Left kidney (tissue), 2 donors: ENCODE measurements around the gene FKBP1A. TPM values are rescaled to one million over a fixed set of nuclear protein-coding genes. Genes with fewer than 3 reads are reported as not detected.
"Not testable (repeated sequence)": the region's sequence is repeated elsewhere in the genome, so short reads cannot be mapped to it uniquely, and the experiment has no call there.

ENCODE experiments used
- DNase-seq: peaks from one replicate; pipeline ENCODE4 v3.0.0-alpha.2; 2013
- polyA plus RNA-seq: library from polyadenylated mRNA; unstranded; fragments of 120-200 nt; gene quantifications from one replicate; pipeline ENCODE4 v1.2.1, GENCODE V29; 2013; ENCODE audit not compliant: insufficient read length

FKBP1A gene
- polyA plus RNA-seq, 1 donor, result 362 TPM

- no peak for DNase-seq
Observed at GRCh38 chr20:1368448-1369199, 24.2 kb downstream of the FKBP1A start.

GRCh38 chr20:1367479-1367878 is 25.4 kb downstream of the FKBP1A start:
- DNase-seq, result no peak

GRCh38 chr20:1364106-1364505 is 28.7 kb downstream of the FKBP1A start:
- no peak for DNase-seq

- DNase-seq, result no peak
Observed at GRCh38 chr20:1363522-1363921, 29.3 kb downstream of the FKBP1A start.

GRCh38 chr20:1362484-1362883 is 30.4 kb downstream of the FKBP1A start:
- no peak for DNase-seq

- no peak for DNase-seq
Observed at GRCh38 chr20:1360094-1360846, 32.6 kb downstream of the FKBP1A start.

GRCh38 chr20:1357921-1358671 is 34.8 kb downstream of the FKBP1A start:
- no peak for DNase-seq

GRCh38 chr20:1353956-1354355 is 38.9 kb downstream of the FKBP1A start:
- no peak for DNase-seq

- no peak for DNase-seq
Observed at GRCh38 chr20:1346315-1346969, 46.4 kb downstream of the FKBP1A start.

GRCh38 chr20:1345756-1346093 is 47.1 kb downstream of the FKBP1A start:
- DNase-seq, result no peak

- no peak for DNase-seq
Observed at GRCh38 chr20:1345030-1345755, 47.7 kb downstream of the FKBP1A start.

- not testable (repeated sequence) for DNase-seq
Observed at GRCh38 chr20:1343446-1344124, 49.3 kb downstream of the FKBP1A start.

GRCh38 chr20:1341561-1342265 is 51.1 kb downstream of the FKBP1A start:
- no peak for DNase-seq

GRCh38 chr20:1338801-1339200 is 54.1 kb downstream of the FKBP1A start:
- no peak for DNase-seq

- DNase-seq, result no peak
Observed at GRCh38 chr20:1338096-1338495, 54.8 kb downstream of the FKBP1A start.

- no peak for DNase-seq
Observed at GRCh38 chr20:1337441-1337840, 55.4 kb downstream of the FKBP1A start.

- DNase-seq, result no peak
Observed at GRCh38 chr20:1336699-1337367, 56.0 kb downstream of the FKBP1A start.

GRCh38 chr20:1335961-1336698 is 56.7 kb downstream of the FKBP1A start:
- DNase-seq, result no peak

GRCh38 chr20:1334761-1335160 is 58.1 kb downstream of the FKBP1A start:
- no peak for DNase-seq
